ENCODE data around the gene FAM118A. TPM values are rescaled to one million over a fixed set of nuclear protein-coding genes. Genes with fewer than 3 reads are reported as not detected.
"Not testable (repeated sequence)": the region's sequence is repeated elsewhere in the genome, so short reads cannot be mapped to it uniquely, and the experiment has no call there.

The FAM118A gene
- polyA plus RNA-seq, 1 donor (not counting 4 experiments of a cell fraction or from before 2014, with no cell fraction given) = 31.1 TPM

DNA sequence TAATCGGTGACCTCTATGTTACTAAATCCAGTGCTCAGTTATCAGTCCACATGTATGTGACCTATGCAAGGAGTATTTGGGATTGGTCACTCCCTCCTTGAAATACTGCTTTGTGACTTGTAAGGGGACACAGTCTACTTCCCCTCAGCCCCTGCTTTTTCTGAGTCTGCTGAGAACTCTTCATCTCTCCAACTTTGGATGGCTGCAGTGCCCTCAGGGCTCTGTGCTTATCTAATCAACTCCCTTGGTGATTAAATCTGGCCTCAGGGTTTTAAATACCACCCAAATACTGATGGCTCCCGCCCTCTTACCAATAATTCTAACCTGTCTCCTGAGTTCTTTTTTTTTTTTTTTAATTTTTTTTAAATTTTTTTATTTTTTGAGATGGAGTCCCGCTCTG lies 40.2 kb downstream of the FAM118A start:
- H3K9ac ChIP-seq (ENCODE audit: control insufficient read depth, extremely low read depth, insufficient read depth, low read length) = no peak overlapping the region
- dilution Hi-C loops (cut with MboI; ENCODE audit: extremely low pct_ligation_motif_present, low sequenced_read_pairs) = no loop called here
- no peaks in the 10 kb centered on the region for H3K27me3 ChIP-seq (ENCODE audit: control insufficient read depth, extremely low read depth, insufficient read depth, low read length)

GRCh38 chr22:45351956-45352355 lies 42.2 kb downstream of the FAM118A start:
- no peak for DNase-seq (ENCODE audit: low read depth, low spot score)
- no peak overlapping the region for H3K4me2 ChIP-seq (ENCODE audit: control insufficient read depth, extremely low read depth, insufficient read depth, low read depth, low read length)
- dilution Hi-C loops (cut with MboI; ENCODE audit: extremely low pct_ligation_motif_present, low sequenced_read_pairs) = no loop called here

More for the DNA sequence above, 40.2 kb downstream of the FAM118A start:
- FAIRE-seq (no peak), DNase-seq (ENCODE audit: low read depth, low spot score) (no peak)
- H3K79me2 ChIP-seq (ENCODE audit: control insufficient read depth, insufficient read depth, low read length) = no peaks in the 10 kb centered on the region
- no peak overlapping the region for H3K4me2 ChIP-seq (ENCODE audit: control insufficient read depth, extremely low read depth, insufficient read depth, low read depth, low read length)
- H3K4me3 ChIP-seq (ENCODE audit: control insufficient read depth in 2 of 3, extremely low read depth in 1 of 3, insufficient read depth in 2 of 3, low read depth in 1 of 3, low read length in 3 of 3) = no peak overlapping the region
- H2AFZ ChIP-seq (ENCODE audit: control insufficient read depth, low read length) = no peak overlapping the region
- H4K20me1 ChIP-seq (ENCODE audit: control insufficient read depth, extremely low read depth, insufficient read depth, low read length) = no peaks in the 10 kb centered on the region
- H3K27ac ChIP-seq (ENCODE audit: control insufficient read depth, insufficient read depth, low read length) = no peak overlapping the region
- no peaks in the 10 kb centered on the region for H3K36me3 ChIP-seq (ENCODE audit: control insufficient read depth in 2 of 2, extremely low read depth in 1 of 2, insufficient read depth in 2 of 2, low read length in 2 of 2)
- H3K4me1 ChIP-seq (ENCODE audit: control insufficient read depth, extremely low read depth, insufficient read depth, low read length) = peaks cover 11% of the 10 kb centered on the region
- no peak for TF ChIP-seq CTCF (optimal IDR thresholded peaks at IDR 0.05 in 1 of 3, IDR thresholded peaks at IDR 0.05 in 1 of 3, conservative IDR thresholded peaks at IDR 0.05 in 1 of 3; ENCODE audit: extremely low read depth in 1 of 3, insufficient read depth in 2 of 3, low read length in 3 of 3)
- no peak for TF ChIP-seq EZH2 (IDR thresholded peaks at IDR 0.05; ENCODE audit: low read length)
- no peaks in the 10 kb centered on the region for H3K9me1 ChIP-seq (ENCODE audit: control insufficient read depth, extremely low read depth, insufficient read depth, low read length)
- H3K9me3 ChIP-seq (ENCODE audit: control insufficient read depth, low read depth, low read length) = no peaks in the 10 kb centered on the region

GRCh38 chr22:45352757-45353156 lies 43.0 kb downstream of the FAM118A start:
- H3K9me3 ChIP-seq (ENCODE audit: control insufficient read depth, low read depth, low read length); H4K20me1 ChIP-seq (ENCODE audit: control insufficient read depth, extremely low read depth, insufficient read depth, low read length); H3K27me3 ChIP-seq (ENCODE audit: control insufficient read depth, extremely low read depth, insufficient read depth, low read length); H3K27ac ChIP-seq (ENCODE audit: control insufficient read depth, insufficient read depth, low read length); H3K4me3 ChIP-seq (ENCODE audit: control insufficient read depth in 2 of 3, extremely low read depth in 1 of 3, insufficient read depth in 2 of 3, low read depth in 1 of 3, low read length in 3 of 3); dilution Hi-C loops (cut with MboI; ENCODE audit: extremely low pct_ligation_motif_present, low sequenced_read_pairs); H3K79me2 ChIP-seq (ENCODE audit: control insufficient read depth, insufficient read depth, low read length); H2AFZ ChIP-seq (ENCODE audit: control insufficient read depth, low read length); H3K9me1 ChIP-seq (ENCODE audit: control insufficient read depth, extremely low read depth, insufficient read depth, low read length); H3K9ac ChIP-seq (ENCODE audit: control insufficient read depth, extremely low read depth, insufficient read depth, low read length); H3K36me3 ChIP-seq (ENCODE audit: control insufficient read depth in 2 of 2, extremely low read depth in 1 of 2, insufficient read depth in 2 of 2, low read length in 2 of 2); H3K4me2 ChIP-seq (ENCODE audit: control insufficient read depth, extremely low read depth, insufficient read depth, low read depth, low read length): not testable (repeated sequence)
- FAIRE-seq (peak; percentile 62), DNase-seq (ENCODE audit: low read depth, low spot score) (peak; percentile 13)
- H3K4me1 ChIP-seq (ENCODE audit: control insufficient read depth, extremely low read depth, insufficient read depth, low read length) = peaks cover 11% of the 10 kb centered on the region

More at GRCh38 chr22:45351956-45352355, 42.2 kb downstream of the FAM118A start:
- Histone ChIP-seq H4K20me1 (ENCODE audit: control insufficient read depth, extremely low read depth, insufficient read depth, low read length) (no peaks in the 10 kb centered on the region), H3K4me1 (ENCODE audit: control insufficient read depth, extremely low read depth, insufficient read depth, low read length) (peaks cover 11% of the 10 kb centered on the region), H3K9ac (ENCODE audit: control insufficient read depth, extremely low read depth, insufficient read depth, low read length) (no peak overlapping the region), H3K27ac (ENCODE audit: control insufficient read depth, insufficient read depth, low read length) (no peak overlapping the region), H3K9me1 (ENCODE audit: control insufficient read depth, extremely low read depth, insufficient read depth, low read length) (no peaks in the 10 kb centered on the region), H3K9me3 (ENCODE audit: control insufficient read depth, low read depth, low read length) (no peaks in the 10 kb centered on the region), H2AFZ (ENCODE audit: control insufficient read depth, low read length) (no peak overlapping the region), H3K36me3 (ENCODE audit: control insufficient read depth in 2 of 2, extremely low read depth in 1 of 2, insufficient read depth in 2 of 2, low read length in 2 of 2) (no peaks in the 10 kb centered on the region), H3K4me3 (ENCODE audit: control insufficient read depth in 2 of 3, extremely low read depth in 1 of 3, insufficient read depth in 2 of 3, low read depth in 1 of 3, low read length in 3 of 3) (no peak overlapping the region), H3K79me2 (ENCODE audit: control insufficient read depth, insufficient read depth, low read length) (no peaks in the 10 kb centered on the region), H3K27me3 (ENCODE audit: control insufficient read depth, extremely low read depth, insufficient read depth, low read length) (no peaks in the 10 kb centered on the region)
- TF ChIP-seq CTCF (optimal IDR thresholded peaks at IDR 0.05 in 1 of 3, IDR thresholded peaks at IDR 0.05 in 1 of 3, conservative IDR thresholded peaks at IDR 0.05 in 1 of 3; ENCODE audit: extremely low read depth in 1 of 3, insufficient read depth in 2 of 3, low read length in 3 of 3) (no peak), EZH2 (IDR thresholded peaks at IDR 0.05; ENCODE audit: low read length) (no peak)
- no peak for FAIRE-seq

Data from keratinocyte (primary cell).